BLaER1 treated with 17β-estradiol and CSF1 and Interleukin-3, amounts not matched to agents 10 nM and 100 nM (cell line): Measurements from ENCODE around the gene ELF3.
A peak's percentile ranks its signal among the peaks of the same experiment; 100 is the strongest.

Source experiments
- H3K27ac ChIP-seq, 11 experiments: shearing (Covaris generic); formaldehyde crosslinking; 2 replicates each; pipeline ENCODE4 v1.8.1; 2022
- H3K27me3 ChIP-seq, 11 experiments: shearing (Covaris generic); formaldehyde crosslinking; 2 replicates each; pipeline ENCODE4 v1.8.1; 2022
- H3K36me3 ChIP-seq, 11 experiments: shearing (Covaris generic); formaldehyde crosslinking; 2 replicates each; pipeline ENCODE4 v1.8.1; 2022
- H3K4me1 ChIP-seq, 10 experiments: shearing (Covaris generic); formaldehyde crosslinking; 2 replicates each; pipeline ENCODE4 v1.8.1; 2022
- H3K4me2 ChIP-seq, 11 experiments: shearing (Covaris generic); formaldehyde crosslinking; 2 replicates each; pipeline ENCODE4 v1.8.1; 2022
- H3K4me3 ChIP-seq, 10 experiments: shearing (Covaris generic); formaldehyde crosslinking; 2 replicates each; pipeline ENCODE4 v1.8.1; 2022
- H3K9ac ChIP-seq, 11 experiments: shearing (Covaris generic); formaldehyde crosslinking; 2 replicates each; pipeline ENCODE4 v1.8.1; 2022
- H3K9me3 ChIP-seq, 11 experiments: shearing (Covaris generic); formaldehyde crosslinking; replicated peaks in 1 of 11; 2 replicates each; pipeline ENCODE4 v1.8.1; 2022
- H4K20me1 ChIP-seq, 11 experiments: shearing (Covaris generic); formaldehyde crosslinking; 2 replicates each; pipeline ENCODE4 v1.8.1; 2022
- Cebpa-rat ChIP-seq, 11 experiments: shearing (Covaris generic); IDR thresholded peaks; 2 replicates each; pipeline ENCODE4 v1.8.1; 2022

Gene ELF3

GRCh38 chr1:202013603-202014002, 3.2 kb downstream of the ELF3 start:
- H3K4me1 ChIP-seq: peaks cover 0 to 14% (median 7%) of the 10 kb centered on the region in 10 experiments; a peak in 16 of 20 replicates
- H4K20me1 ChIP-seq: peaks cover 0 to 14% (median 0%) of the 10 kb centered on the region in 11 experiments; a peak in 4 of 22 replicates
- no peak overlapping the region for H3K4me2 ChIP-seq

GRCh38 chr1:202014060-202014459, 3.7 kb downstream of the ELF3 start:
- H3K4me2 ChIP-seq: no peak overlapping the region
- no peak overlapping the region for H3K27ac ChIP-seq
- peaks cover 0 to 18% (median 11%) of the 10 kb centered on the region in 10 experiments; a peak in 17 of 20 replicates for H3K4me1 ChIP-seq

More at GRCh38 chr1:202013603-202014002, 3.2 kb downstream of the ELF3 start:
- H3K27ac ChIP-seq: no peak overlapping the region
- no peak overlapping the region for H3K4me3 ChIP-seq
- H3K9ac ChIP-seq: no peak overlapping the region
- H3K27me3 ChIP-seq: no peaks in the 10 kb centered on the region
- no peaks in the 10 kb centered on the region for H3K36me3 ChIP-seq
- TF ChIP-seq Cebpa-rat (IDR thresholded peaks at IDR 0.05): no peak
- H3K9me3 ChIP-seq: no peaks in the 10 kb centered on the region

DNA sequence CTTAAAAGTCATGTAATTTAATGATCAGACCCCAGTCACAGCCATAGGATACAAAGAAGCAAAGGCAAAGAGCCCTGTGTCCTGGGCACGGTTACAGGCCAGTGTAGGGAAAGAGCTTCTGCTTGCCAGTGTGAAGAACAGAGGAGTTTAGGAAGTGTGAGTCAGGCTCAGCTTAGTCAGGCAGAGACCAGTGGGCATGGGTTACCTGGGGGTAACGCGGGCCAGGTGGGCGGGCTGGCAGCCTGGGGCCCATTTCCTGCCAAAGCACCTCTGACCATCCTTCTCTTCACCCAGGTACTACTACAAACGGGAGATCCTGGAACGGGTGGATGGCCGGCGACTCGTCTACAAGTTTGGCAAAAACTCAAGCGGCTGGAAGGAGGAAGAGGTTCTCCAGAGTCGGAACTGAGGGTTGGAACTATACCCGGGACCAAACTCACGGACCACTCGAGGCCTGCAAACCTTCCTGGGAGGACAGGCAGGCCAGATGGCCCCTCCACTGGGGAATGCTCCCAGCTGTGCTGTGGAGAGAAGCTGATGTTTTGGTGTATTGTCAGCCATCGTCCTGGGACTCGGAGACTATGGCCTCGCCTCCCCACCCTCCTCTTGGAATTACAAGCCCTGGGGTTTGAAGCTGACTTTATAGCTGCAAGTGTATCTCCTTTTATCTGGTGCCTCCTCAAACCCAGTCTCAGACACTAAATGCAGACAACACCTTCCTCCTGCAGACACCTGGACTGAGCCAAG, 4.7 kb downstream of the ELF3 start:
- Histone ChIP-seq H3K9me3 (no peaks in the 10 kb centered on the region), H3K27me3 (no peaks in the 10 kb centered on the region), H3K4me3 (no peak overlapping the region), H3K27ac (no peak overlapping the region), H3K4me2 (no peak overlapping the region), H3K36me3 (no peaks in the 10 kb centered on the region), H4K20me1 (0 out of 22 replicates have a peak, but pooled peaks cover 0 to 4% (median 0%) of the 10 kb centered on the region in 11 experiments), H3K4me1 (peaks cover 0 to 20% (median 13%) of the 10 kb centered on the region in 10 experiments; a peak in 17 of 20 replicates), H3K9ac (no peak overlapping the region)
- no peak for TF ChIP-seq Cebpa-rat (IDR thresholded peaks at IDR 0.05)

More at GRCh38 chr1:202014060-202014459, 3.7 kb downstream of the ELF3 start:
- Histone ChIP-seq H3K9ac (no peak overlapping the region), H3K4me3 (no peak overlapping the region), H3K9me3 (no peaks in the 10 kb centered on the region), H3K36me3 (no peaks in the 10 kb centered on the region), H3K27me3 (no peaks in the 10 kb centered on the region), H4K20me1 (peaks cover 0 to 13% (median 0%) of the 10 kb centered on the region in 11 experiments; a peak in 4 of 22 replicates)
- TF ChIP-seq Cebpa-rat (IDR thresholded peaks at IDR 0.05): no peak

DNA sequence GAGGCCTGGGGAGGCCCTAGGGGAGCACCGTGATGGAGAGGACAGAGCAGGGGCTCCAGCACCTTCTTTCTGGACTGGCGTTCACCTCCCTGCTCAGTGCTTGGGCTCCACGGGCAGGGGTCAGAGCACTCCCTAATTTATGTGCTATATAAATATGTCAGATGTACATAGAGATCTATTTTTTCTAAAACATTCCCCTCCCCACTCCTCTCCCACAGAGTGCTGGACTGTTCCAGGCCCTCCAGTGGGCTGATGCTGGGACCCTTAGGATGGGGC, 5.2 kb downstream of the ELF3 start:
- Histone ChIP-seq H3K9ac (no peak overlapping the region), H3K36me3 (no peaks in the 10 kb centered on the region), H3K4me2 (no peak overlapping the region), H3K4me3 (no peak overlapping the region), H3K4me1 (peaks cover 0 to 20% (median 13%) of the 10 kb centered on the region in 10 experiments; a peak in 17 of 20 replicates), H3K27me3 (no peaks in the 10 kb centered on the region), H3K9me3 (no peaks in the 10 kb centered on the region), H4K20me1 (no peaks in the 10 kb centered on the region), H3K27ac (no peak overlapping the region)
- TF ChIP-seq Cebpa-rat (IDR thresholded peaks at IDR 0.05): no peak

DNA sequence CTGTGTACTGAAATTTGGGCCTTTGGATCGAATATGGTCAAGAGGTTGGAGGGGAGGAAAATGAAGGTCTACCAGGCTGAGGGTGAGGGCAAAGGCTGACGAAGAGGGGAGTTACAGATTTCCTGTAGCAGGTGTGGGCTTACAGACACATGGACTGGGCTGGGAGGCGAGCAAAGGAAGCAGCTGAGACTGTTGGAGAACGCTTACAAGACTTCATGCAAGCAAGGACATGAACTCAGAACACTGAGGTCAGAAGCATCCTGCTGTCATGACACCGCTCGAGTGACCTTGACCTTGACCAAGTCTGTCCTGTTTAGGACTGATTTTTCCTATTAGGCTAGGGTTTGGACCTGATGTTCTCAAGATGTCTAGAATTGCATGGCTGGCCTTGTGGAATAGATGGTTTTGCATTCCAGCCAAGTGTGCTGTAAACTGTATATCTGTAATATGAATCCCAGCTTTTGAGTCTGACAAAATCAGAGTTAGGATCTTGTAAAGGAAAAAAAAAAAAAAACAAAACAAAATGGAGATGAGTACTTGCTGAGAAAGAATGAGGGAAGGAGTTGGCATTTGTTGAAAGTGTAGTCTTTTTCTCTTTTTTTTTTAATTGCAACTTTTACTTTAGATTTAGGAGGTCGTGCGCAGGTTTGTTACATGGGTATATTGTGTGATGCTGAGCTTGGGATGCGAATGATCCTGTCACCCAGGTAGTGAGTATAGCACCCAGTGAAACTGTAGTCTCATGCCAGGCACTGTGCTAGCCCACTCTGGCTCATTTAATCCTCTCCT, 5.8 kb downstream of the ELF3 start:
- H3K27ac ChIP-seq: no peak overlapping the region
- H3K9me3 ChIP-seq: no peaks in the 10 kb centered on the region
- H3K4me1 ChIP-seq: peaks cover 0 to 20% (median 13%) of the 10 kb centered on the region in 10 experiments; a peak in 17 of 20 replicates
- H3K9ac ChIP-seq: no peak overlapping the region
- no peaks in the 10 kb centered on the region for H3K36me3 ChIP-seq
- no peaks in the 10 kb centered on the region for H3K27me3 ChIP-seq
- H3K4me2 ChIP-seq: no peak overlapping the region
- no peak for TF ChIP-seq Cebpa-rat (IDR thresholded peaks at IDR 0.05)
- no peak overlapping the region for H3K4me3 ChIP-seq
- no peaks in the 10 kb centered on the region for H4K20me1 ChIP-seq

DNA sequence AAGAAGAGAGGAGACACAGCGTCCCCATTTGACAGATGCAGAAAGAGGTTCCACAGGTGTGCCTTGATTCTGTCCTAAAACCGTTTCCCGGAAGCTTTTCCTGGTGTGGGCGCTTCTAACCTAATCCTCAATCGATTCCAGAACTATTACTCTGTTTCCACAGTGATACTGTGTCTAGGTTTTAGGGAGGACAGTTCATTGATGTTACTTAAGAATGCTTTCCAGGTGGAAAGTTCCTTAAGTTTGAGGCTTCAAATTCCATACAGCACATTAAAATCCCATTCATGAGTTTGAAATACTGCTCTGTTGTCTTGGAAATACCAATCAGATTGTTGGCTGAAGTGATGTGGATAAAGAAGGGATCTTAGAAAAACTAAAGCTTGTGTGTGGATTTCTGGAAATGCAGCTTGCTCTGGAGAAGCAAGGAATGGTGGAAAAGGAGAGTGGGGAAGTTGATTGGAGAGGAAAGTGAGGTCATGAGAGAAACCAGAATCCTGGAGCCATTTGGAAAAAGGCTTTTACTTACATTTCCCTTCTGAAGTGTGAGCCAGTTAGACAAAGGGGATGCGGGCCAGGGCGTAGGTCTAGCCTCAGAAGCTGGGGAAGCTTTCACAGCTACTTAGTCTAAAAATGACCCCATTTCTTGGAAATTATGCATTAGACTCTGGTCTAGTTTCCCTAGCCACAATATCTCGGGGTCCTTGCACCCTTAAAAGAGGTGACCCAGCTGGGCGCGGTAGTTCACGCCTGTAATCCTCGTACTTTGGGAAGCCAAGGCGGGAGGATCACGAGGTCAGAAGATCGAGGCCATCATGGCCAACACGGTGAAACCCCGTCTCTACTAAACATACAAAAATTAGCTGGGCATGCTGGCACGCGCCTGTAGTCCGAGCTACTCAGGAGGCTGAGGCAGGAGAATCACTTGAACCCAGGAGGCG, 6.7 kb downstream of the ELF3 start:
- H4K20me1 ChIP-seq: no peaks in the 10 kb centered on the region
- H3K27ac ChIP-seq: no peak overlapping the region
- no peak overlapping the region for H3K4me2 ChIP-seq
- H3K36me3 ChIP-seq: no peaks in the 10 kb centered on the region
- H3K4me1 ChIP-seq: peaks cover 0 to 17% (median 13%) of the 10 kb centered on the region in 10 experiments; a peak in 17 of 20 replicates
- no peak overlapping the region for H3K4me3 ChIP-seq
- no peak overlapping the region for H3K9ac ChIP-seq
- H3K27me3 ChIP-seq: no peaks in the 10 kb centered on the region
- no peak for TF ChIP-seq Cebpa-rat (IDR thresholded peaks at IDR 0.05)
- no peaks in the 10 kb centered on the region for H3K9me3 ChIP-seq

GRCh38 chr1:202017749-202018467, 7.5 kb downstream of the ELF3 start:
- Histone ChIP-seq H3K27me3 (no peaks in the 10 kb centered on the region), H3K9me3 (no peaks in the 10 kb centered on the region), H3K27ac (no peak overlapping the region), H3K9ac (peak overlapping the region in 1 of 11 experiments; percentile 16; a peak in 1 of 22 replicates), H3K4me2 (peak overlapping the region in 9 of 11 experiments; percentile 14 to 55 (median 34); a peak in 13 of 22 replicates), H3K4me3 (no peak overlapping the region), H4K20me1 (no peaks in the 10 kb centered on the region), H3K4me1 (peaks cover 0 to 15% (median 13%) of the 10 kb centered on the region in 10 experiments; a peak in 17 of 20 replicates), H3K36me3 (no peaks in the 10 kb centered on the region)
- TF ChIP-seq Cebpa-rat (IDR thresholded peaks at IDR 0.05): no peak
